Measurements from ENCODE around the gene LRMDA.

GRCh38 chr10:75386128-75386527 lies 45.3 kb upstream of the LRMDA start:
- TF ChIP-seq CREM (IDR thresholded peaks at IDR 0.05) (no peak), CREM (CRISPR knock-in tag; IDR thresholded peaks at IDR 0.05) (no peak), CTCF (CRISPR knock-in tag; IDR thresholded peaks at IDR 0.05) (no peak)

Data from HepG2 (cell line).